ENCODE data around the gene PTGDS.

The PTGDS gene

GRCh38 chr9:137008312-137008711 is 31.0 kb downstream of the PTGDS start:
- FAIRE-seq = no peak
- no peak for TF ChIP-seq CTCF (IDR thresholded peaks at IDR 0.05; ENCODE audit: insufficient read depth, missing control alignments)
- no peak for DNase-seq (ENCODE audit: insufficient read length, low spot score)

DNA sequence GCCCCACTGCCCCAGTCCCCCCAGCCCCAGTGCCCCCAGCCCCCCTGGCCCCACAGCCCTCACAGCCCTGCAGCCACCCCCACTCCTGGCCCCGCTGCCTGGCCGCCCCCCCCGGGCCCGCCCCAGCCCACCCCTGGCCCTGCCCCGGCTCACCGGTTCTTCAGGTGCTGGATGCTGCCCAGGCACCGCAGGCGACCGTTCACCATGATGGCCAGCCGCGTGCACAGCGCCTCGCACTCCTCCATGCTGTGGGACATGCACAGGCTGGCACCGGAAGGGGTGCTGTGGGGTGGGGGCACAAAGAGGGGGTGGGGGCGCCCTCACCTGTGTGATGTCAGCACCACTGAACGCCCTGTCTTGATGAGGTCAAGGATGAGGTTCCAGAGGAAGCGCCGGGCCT is 31.9 kb downstream of the PTGDS start:
- FAIRE-seq = no peak

DNA sequence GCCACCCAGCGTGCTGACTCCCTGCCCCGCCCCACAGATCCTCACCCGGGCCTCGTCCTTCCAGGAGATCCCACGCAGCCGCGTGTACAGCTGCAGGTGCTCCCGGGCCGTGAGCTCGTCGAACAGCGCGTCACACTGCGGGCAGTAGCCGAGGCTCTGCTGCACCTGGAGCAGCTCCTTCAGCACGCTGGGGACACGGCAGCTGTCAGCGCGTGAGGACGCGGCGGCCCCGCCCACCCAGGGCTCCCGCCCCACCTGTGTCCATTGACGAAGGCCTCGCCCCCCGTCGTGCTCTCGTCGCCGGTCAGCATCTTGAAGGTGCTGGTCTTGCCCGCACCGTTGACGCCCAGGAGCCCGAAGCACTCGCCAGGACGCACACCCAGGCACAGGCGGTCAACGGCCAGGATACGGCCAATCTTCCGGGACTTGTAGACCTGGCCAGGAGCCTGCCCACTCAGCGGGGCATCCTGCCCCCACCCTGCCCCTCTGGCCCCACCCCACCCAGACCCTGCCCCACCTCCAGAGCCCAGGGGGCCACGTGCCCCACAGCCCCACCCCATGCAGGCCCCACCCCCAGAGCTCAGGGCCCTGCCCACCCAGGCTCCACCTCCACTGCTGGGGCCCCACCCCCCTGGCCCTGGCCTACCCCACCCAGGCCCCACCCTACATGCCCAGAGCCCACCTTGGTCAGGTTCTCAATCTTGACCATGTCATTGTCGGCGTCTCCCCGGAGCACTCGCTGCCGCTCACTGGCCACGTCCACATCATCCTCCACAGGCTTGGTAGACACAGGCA is 32.8 kb downstream of the PTGDS start:
- FAIRE-seq (no peak), DNase-seq (ENCODE audit: insufficient read length, low spot score) (no peak)
- TF ChIP-seq CTCF (IDR thresholded peaks at IDR 0.05; ENCODE audit: insufficient read depth, missing control alignments) = no peak

More for the DNA sequence above, 31.9 kb downstream of the PTGDS start:
- TF ChIP-seq CTCF (IDR thresholded peaks at IDR 0.05; ENCODE audit: insufficient read depth, missing control alignments) = no peak
- no peak for DNase-seq (ENCODE audit: insufficient read length, low spot score)

- TF ChIP-seq CTCF (IDR thresholded peaks at IDR 0.05; ENCODE audit: insufficient read depth, missing control alignments) = no peak
- no peak for FAIRE-seq
- DNase-seq (ENCODE audit: insufficient read length, low spot score) = no peak
These were observed 33.9 kb downstream of the PTGDS start for GRCh38 chr9:137011156-137011555.

- no peak for FAIRE-seq
- no peak for TF ChIP-seq CTCF (IDR thresholded peaks at IDR 0.05; ENCODE audit: insufficient read depth, missing control alignments)
- no peak for DNase-seq (ENCODE audit: insufficient read length, low spot score)
These were observed 34.8 kb downstream of the PTGDS start for GRCh38 chr9:137011907-137012675.

GRCh38 chr9:137012694-137013570 is 35.6 kb downstream of the PTGDS start:
- DNase-seq (ENCODE audit: insufficient read length, low spot score) = no peak
- no peak for TF ChIP-seq CTCF (IDR thresholded peaks at IDR 0.05; ENCODE audit: insufficient read depth, missing control alignments)
- FAIRE-seq = no peak

Data from D721Med (cell line).